Posterior cingulate gyrus (tissue), 11 donors: Measurements from ENCODE around the gene NRP2.

Source experiments
- DNase-seq, 10 donors: peaks; one replicate each; pipeline versions ENCODE4 v3.0.0 to v3.0.0-alpha.2; 2020 to 2021; ENCODE audit warnings: mixed read lengths in 3 of 10
- intact Hi-C: fragments of 100-400 bp; cut with DNase I; formaldehyde crosslinking; loops from one replicate; pipeline ENCODE4 v1.15.1; 2023

Gene NRP2, protein sequence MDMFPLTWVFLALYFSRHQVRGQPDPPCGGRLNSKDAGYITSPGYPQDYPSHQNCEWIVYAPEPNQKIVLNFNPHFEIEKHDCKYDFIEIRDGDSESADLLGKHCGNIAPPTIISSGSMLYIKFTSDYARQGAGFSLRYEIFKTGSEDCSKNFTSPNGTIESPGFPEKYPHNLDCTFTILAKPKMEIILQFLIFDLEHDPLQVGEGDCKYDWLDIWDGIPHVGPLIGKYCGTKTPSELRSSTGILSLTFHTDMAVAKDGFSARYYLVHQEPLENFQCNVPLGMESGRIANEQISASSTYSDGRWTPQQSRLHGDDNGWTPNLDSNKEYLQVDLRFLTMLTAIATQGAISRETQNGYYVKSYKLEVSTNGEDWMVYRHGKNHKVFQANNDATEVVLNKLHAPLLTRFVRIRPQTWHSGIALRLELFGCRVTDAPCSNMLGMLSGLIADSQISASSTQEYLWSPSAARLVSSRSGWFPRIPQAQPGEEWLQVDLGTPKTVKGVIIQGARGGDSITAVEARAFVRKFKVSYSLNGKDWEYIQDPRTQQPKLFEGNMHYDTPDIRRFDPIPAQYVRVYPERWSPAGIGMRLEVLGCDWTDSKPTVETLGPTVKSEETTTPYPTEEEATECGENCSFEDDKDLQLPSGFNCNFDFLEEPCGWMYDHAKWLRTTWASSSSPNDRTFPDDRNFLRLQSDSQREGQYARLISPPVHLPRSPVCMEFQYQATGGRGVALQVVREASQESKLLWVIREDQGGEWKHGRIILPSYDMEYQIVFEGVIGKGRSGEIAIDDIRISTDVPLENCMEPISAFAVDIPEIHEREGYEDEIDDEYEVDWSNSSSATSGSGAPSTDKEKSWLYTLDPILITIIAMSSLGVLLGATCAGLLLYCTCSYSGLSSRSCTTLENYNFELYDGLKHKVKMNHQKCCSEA

DNA sequence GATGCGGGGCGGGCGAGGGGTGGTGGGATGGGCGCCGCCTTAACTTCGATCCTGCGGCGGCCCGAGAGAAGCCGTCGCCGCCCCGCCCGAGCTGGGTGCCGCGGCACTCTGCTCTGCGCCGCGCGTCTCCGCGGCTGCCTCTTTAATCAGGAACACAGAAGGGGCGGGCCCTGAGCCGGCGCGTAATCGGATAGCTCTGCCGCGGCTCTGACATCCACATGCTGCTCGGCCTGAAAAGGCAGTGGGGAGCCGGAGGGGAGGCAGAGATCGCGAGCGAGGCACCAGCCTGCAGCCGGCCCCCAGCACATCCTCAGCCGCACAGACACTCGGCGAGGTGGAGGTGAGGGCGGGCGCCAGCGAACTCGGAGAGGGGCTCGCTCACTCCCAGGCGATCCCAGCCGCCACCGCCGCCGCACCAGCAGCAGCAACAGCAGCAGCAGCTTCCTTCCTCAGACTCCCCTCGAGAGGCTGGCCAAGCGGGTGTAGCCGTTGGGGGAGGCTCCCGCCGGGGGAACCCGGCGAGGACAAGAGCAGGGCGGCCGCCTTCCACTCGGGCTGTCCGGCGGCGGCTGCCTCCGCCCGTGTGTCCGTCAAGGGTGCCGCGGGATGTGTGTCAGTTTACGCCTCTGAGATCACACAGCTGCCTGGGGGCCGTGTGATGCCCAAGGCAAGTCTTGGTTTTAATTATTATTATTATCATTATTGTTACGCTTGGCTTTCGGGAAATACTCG, at the start of gene NRP2:
TSS of gene NRP2 (plus strand) at position 263 of the 732 bp plus-strand sequence. CDS start 790 bp downstream, outside the sequence.
- peak; percentile 49 to 95 (median 69) for DNase-seq
- intact Hi-C loops, result loop anchor here (5.0 kb wide), 1 partner anchor 40 kb away; no protein-coding TSS in a partner anchor

DNA sequence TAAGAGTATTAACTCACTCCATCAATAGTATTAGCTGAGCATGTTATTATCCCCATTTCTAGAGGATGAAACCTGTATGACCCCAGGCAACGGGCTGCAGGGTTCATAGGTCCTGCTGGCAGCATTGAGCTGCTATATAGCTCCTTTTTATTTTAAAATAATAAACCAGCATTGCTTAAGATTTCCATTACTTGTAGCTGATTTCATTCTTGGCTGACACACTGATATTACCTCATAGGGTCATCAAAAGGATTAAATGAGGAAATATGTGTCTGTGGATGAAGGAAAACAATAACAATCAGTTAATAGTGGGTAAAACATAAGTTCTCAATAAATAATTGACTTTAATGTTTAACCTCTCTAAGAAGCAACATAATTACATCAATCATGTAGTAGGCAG, 48.3 kb upstream of the NRP2 start:
- no peak for DNase-seq

DNA sequence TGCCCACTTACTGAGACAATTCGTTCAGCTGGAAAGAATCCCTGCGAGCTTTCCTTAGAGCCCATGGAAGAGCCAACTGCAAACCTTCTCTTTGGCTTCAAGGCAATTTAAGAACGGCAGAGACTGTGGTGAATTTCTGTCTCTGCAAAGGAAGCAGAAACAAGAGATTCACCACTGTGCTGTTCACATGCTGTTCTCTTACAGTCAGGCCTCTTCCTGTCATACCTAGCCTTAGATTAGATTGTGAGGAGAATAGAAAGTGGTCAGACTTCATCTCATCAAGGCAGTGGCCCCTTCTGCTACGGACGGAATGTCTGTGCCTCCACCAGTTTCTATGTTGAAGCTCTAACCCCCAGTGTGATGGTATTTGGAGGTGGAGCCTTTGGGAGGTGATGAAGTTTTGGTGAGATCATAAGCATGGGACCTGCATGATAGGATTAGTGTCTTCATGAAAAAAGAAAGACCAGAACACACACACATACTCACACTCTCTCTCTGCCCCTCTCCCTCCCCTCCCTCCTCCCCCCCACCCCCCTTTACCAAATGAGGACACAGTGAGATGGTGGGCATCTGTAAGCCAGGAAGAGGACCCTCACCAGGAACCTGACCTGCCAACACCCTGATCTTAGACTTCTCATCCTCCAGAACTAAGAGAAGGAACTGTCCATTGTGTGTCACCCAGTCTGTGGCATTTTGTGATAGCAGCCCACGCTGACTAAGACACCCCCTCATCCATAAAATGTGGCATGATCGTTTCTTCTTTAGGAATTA, 45.6 kb upstream of the NRP2 start:
- DNase-seq, result no peak
- intact Hi-C loops, result no loop called here

More for the DNA sequence above, 48.3 kb upstream of the NRP2 start:
- intact Hi-C loops, result no loop called here

DNA sequence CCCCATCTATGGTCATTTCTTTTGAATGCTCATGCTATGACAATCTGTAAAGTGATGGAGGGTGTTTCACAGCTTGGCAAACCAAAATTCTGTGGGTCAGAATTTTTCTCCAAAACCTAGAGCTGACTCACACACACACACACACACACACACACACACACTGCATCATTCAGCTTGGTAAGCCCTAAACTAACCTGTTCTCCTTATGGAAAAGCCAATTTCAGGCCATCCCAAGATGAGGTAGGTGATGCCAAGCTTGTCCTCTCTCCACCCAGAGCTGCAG, 45.0 kb upstream of the NRP2 start:
- no peak for DNase-seq
- intact Hi-C loops, result no loop called here

DNA sequence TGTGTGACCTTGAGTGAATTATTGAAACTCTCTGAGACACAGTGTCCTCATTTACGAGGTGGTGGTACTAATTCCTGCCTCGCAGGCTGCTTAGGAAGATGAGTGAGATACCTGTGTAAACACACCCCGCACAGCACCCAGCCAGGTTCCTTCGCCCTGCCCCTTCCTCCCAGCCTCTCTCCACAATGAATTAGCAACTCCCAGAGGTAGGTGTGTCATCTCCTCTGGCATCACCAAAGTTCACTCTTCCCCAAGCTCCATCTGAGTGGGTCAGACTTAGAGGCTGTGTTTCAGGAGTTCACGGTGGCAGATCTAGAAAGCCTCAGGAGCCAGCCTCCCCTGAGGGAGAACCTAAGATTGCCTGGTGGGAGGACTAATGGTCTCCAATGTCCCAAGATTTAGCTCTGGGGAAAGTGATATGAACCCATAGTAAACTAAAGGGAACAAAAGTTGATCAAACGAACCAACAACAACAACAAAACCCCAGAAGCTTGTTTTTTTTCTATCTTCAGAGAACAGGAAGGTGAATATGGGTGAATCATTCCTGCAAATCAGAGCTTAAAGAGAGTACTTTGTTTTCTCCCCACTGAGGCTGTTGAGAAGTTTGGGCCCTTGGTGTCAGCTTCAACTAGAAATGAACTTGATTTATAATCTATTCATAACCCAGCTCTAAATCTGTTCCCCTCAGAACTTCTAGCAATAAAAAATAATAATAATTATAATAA, 44.4 kb upstream of the NRP2 start:
- DNase-seq, result no peak
- intact Hi-C loops, result no loop called here

DNA sequence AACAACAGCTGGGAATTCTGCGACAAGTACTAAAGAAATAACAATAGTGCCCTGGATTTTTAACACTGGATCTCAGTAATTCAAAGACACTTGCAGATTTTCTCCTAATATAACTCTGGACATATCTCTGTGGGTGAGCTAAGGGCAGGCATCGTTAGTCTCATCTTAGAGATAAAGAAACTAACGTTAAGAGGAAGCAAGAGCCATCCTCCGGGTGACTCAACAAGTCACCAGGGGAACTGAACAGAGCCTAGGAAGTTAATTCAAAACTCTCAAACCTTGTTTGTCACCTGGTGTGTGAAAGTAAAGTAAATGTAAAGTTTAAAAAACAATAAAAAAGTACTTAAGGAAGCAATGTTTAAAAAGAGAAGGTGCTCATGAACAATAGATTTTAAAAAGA, 41.6 kb upstream of the NRP2 start:
- DNase-seq, result no peak
- intact Hi-C loops, result no loop called here

DNA sequence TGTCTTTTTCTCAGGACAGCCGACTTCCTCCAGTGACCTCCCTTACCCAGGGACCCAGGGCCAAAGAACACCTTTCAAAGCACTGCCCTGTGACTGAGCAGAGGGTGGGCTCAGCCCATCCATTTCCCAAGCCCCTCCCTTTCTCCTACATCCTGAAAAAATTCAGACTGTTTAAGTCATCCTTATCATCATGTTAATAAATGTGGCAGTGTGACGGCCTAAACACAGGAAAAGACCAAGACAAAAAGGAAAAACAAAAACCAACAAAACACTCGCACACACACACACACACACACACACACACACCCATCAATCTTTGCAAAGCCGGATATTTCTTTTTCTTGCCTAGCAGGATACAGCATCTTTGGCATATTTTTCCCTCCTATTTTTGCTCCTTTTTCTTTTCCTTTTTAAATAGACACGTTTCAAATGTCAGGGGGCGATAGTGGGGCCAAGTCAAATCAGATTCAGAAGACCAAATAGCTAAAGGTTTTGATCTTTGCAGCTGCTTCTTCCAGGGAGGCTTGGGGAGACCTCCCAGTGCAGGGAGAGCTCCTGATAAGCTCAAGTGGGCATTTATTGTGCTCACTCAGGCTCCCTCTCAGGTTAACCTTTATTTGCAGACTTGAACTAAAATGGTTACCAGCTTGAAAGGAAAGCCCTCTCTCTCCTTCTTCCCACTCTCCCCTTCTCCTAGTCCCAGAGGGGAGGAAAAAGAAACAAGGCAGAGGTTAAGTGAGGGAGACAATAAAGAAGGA, 39.5 kb upstream of the NRP2 start:
- no peak for DNase-seq
- intact Hi-C loops, result no loop called here

DNA sequence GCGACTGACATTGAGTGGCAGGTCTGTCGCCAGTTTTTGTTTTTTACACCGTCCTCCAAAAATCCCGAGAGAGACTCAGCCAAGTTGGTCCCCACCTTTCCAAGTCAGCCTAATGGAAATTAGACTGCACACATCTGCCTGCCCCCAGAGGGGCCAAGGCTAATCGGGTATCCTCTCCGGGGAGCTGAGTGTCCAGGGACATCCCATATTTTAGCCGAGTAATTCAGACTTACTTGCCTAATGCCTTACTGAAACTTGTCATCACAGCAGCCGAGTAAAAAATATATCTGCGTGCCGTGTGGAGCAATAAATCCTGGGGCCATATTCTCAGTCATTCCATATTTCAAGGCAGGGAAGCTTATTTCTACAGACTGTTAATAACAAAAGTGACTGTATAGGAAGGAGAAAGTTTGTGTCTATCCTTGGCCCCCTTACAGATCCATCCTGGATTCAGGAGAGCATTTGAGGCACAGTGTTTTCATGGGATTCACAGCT, 38.9 kb upstream of the NRP2 start:
- intact Hi-C loops, result no loop called here
- no peak for DNase-seq

DNA sequence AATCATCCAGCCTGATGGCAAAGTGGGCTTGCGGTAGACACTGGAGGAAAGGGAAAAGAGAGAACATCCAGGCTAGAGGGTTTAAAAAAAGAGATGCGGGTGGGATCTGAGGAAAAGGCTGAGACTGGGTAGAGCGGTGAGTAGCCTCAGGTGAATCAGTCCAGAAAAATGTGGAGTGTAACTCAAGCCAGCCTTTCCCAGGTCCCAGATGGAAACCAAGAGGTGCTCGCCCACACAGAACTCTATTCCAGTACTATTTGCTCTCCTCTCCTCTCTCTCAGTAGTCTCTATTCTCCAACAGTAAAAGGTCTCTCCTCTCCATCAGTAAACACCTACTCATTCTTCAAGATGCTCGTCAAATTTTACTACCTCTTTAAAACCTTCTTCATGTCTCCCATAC, 38.3 kb upstream of the NRP2 start:
- no peak for DNase-seq
- intact Hi-C loops, result no loop called here

DNA sequence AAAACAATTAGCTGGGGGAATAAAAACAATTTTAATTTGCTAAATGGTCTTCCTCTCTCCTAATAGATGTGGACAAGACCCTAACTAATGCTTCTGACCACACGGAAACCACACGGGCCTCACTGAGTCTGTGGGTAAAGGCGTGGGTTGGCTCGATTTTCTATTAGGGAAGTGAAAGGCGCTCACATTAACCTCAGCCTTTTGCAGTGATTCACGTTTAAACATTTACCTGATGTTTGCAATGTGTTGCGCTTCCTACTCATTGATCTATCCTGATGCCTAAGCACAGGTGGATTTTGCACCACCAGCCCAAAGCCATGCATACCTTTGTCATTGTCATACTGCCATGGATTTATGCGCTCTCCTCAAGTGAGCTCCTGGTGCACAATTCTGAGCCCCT, 35.6 kb upstream of the NRP2 start:
- intact Hi-C loops, result no loop called here
- DNase-seq, result no peak

DNA sequence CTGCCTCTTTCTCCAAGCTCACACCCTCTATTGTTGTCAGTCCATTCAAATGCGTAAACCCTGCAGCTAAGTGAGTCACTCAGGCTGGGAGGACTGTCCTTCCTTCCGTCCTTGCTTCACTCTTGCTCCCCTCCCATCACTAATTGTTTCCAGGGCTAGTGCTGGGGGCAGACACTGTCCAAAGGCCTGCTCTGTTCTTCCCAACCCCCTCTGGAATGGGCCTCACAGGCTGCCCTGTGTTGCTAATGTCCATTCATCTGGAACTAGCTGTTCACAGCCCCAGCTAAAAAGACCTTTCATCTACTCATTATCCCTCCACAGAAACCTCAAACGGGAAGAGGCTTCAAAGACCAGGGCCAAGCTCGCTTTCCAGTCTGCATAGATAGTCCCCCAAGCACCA, 31.9 kb upstream of the NRP2 start:
- intact Hi-C loops, result no loop called here
- no peak for DNase-seq

DNA sequence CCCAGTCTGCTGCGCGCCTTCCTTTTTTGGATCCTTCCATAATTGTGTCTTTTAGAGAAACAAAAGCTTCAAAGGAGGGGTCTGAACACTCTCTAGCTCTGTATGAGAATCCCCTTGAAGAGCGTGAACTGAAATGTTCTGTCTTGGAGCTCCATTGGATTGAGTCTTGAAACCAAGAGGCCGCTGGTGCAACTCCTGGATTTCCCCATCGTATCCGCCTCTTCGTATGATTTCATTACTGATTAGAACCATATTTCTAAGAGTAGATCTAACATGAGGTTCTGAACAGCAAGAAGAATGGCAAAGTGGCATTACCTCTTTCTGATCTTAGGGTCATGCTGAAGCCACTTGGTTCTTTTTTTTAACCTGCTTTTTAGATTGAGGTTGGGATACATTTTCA, 31.4 kb upstream of the NRP2 start:
- intact Hi-C loops, result no loop called here
- no peak for DNase-seq

DNA sequence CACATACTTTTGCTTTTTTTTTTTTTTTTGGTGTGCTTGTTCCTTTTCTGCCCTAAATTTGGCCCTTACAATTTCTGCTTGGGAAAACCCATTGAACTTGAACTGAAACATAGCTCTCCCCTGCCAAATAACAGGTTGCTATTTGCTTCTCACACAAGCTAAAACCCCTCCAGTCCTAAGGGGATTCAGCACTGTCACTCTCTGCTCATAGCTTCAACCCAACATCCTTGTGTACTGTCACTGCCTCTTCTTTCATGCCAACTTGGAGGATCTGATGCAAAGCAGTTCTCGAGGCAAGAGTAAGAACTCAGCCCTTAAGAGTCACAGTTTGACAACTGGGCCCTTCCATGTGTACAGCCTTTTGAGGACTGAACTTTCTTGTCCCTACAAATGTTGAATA, 30.6 kb upstream of the NRP2 start:
- DNase-seq, result no peak
- intact Hi-C loops, result no loop called here

DNA sequence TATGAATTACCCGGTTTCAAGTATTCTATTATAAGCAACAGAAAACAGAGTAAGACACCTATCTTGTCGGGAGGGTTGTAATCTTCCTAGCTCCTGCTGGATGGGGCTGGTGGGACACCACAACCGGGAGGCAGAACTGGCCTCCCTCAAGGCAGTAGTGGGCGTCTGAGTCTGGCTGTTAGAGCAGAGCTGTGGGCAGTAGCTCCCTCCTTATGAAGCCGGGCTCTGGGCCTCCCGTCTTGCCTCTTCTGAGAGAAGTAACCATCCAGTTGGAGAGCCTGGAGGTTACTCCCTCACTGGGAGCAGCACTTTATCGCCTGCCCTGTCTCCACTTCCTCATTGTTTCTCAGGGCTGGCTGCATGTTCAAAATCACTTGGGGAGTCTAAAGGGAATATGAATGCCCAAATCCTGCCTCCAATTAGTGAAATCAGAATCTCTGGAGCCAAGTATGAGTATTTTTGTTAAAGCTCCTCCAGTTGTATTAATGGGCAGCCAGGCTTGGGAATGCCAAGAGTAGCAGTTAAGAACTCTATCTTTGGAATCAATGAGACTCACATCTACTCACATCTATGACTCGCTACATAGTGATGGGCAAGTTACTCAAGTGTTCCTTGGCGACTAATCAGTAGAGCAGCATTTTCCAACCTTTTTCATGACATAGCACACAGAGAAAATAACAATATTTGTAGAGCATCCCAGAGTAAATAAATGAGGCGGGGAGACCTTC, 27.3 kb upstream of the NRP2 start:
- intact Hi-C loops, result no loop called here
- no peak for DNase-seq

DNA sequence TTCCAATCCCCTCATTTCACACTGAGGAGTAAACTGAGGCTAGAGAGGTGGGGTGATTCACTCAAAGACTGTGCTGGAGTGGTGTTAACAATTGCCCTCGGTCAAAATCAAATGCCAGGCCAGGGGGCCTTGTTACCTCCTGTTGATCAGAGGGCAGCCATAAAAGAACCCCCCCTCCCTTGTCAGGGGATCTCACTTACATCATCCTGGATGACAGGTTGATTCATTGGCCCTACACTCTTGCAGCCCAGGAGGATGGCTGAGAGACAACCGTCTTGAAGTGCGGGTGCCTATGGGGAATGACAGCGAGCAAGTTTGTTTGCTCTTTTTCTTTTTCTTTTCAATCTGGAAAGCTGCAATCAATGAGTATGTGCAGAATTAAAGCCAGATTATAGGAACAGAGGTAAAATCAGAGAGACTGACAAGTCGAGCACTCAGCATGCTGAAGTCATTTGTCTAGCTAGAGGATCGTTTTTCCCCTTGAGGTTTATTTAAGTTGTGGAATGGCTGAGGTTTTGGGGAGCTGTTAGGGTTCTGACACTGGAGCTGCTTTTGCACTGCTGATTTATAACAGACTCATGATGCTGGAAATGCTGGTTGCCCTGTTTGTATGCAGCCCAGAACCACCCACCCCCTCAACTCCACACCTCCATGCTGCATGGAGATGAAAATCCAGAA, 26.4 kb upstream of the NRP2 start:
- intact Hi-C loops, result no loop called here
- DNase-seq, result no peak

DNA sequence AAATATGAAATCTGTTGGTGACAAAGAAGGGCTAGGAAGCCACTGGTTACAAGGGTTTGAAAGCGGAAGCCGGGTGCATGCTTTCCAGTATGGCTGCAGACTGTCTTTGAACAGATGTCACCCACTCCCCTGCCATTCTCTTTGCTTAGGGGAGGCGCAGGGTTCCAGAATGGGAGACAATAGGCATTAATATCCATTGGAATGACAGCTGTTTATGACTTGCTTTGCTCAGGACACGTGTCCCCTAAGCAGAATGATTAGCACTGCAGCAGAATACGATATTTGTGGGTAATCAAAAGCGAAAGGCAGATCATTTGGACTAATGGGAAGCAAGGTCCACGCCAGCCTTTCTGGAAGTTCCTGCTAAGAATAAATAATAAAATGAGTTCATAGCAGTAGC, 25.8 kb upstream of the NRP2 start:
- intact Hi-C loops, result no loop called here
- DNase-seq, result no peak

DNA sequence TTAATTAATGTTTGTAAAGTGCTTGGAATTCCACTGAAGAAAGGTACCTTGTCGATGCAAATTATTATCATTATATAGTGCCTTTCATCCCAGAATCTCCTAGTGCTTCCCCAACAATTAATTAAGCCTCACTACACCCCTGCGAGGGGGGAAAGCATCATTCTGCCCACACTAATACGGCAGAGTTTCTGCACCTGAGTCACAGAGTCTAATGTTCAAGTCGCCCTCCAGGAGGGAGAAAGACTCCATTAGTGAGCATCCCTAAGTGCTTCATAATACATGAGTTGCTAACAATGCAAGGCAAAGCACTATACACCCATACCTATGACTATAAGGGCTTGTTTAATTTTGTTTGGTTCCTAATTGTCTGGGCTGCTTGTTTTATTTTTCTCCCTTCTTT, 25.4 kb upstream of the NRP2 start:
- intact Hi-C loops, result no loop called here

DNA sequence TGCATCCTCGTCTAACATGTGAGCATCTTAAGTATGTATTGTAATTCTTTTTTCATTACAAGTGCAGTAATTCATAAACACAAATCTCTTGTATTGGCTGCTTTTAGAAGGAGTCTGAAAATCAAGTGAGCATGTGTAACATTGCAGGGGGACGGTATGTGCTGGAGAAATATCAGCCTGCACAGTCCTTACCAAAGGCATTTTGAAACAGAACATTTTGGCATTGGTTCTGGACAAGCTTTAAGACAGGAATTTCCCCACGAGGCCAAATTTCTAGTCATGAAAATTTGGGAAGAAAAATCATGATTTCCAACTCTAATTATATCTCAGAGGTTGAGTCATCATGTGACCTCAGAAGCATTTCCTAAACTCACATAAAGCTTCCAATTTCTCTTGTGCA, 24.7 kb upstream of the NRP2 start:
- intact Hi-C loops, result no loop called here
- no peak for DNase-seq

More for the DNA sequence above, 25.4 kb upstream of the NRP2 start:
- DNase-seq, result no peak
